ENCODE measurements around the gene METTL4. TPM values are rescaled to one million over a fixed set of nuclear protein-coding genes. Genes with fewer than 3 reads are reported as not detected.

Gene METTL4
- total RNA-seq, 1 experiment from 2014 or later = 20.3 TPM

- Mint-ChIP-seq H3K4me3 (ENCODE audit: low read depth, unreplicated experiment) (no peak overlapping the region), H3K4me1 (ENCODE audit: low read depth, unreplicated experiment) (no peaks in the 10 kb centered on the region), H3K27me3 (ENCODE audit: unreplicated experiment) (no peaks in the 10 kb centered on the region), H3K9me3 (ENCODE audit: low read depth, unreplicated experiment) (no peaks in the 10 kb centered on the region), H3K27ac (ENCODE audit: unreplicated experiment) (no peak overlapping the region), H3K36me3 (ENCODE audit: insufficient read depth, unreplicated experiment) (peaks cover 45% of the 10 kb centered on the region)
- intact Hi-C loops (cut with micrococcal nuclease; ENCODE audit: unreplicated experiment) = no loop called here
- no peak for TF ChIP-seq CTCF (IDR thresholded peaks at IDR 0.05; ENCODE audit: unreplicated experiment)
- DNase-seq = no peak
- CTCF ChIA-PET = no interaction called here
- BruUV-seq (replicated peaks) = no TSS peak
Measured at GRCh38 chr18:2612996-2613395, 41.7 kb upstream of the METTL4 start.

- Mint-ChIP-seq H3K4me1 (ENCODE audit: low read depth, unreplicated experiment) (no peaks in the 10 kb centered on the region), H3K27ac (ENCODE audit: unreplicated experiment) (no peak overlapping the region), H3K27me3 (ENCODE audit: unreplicated experiment) (no peaks in the 10 kb centered on the region), H3K4me3 (ENCODE audit: low read depth, unreplicated experiment) (no peak overlapping the region), H3K9me3 (ENCODE audit: low read depth, unreplicated experiment) (no peaks in the 10 kb centered on the region), H3K36me3 (ENCODE audit: insufficient read depth, unreplicated experiment) (peaks cover 29% of the 10 kb centered on the region)
- CTCF ChIA-PET = no interaction called here
- TF ChIP-seq CTCF (IDR thresholded peaks at IDR 0.05; ENCODE audit: unreplicated experiment) = no peak
- intact Hi-C loops (cut with micrococcal nuclease; ENCODE audit: unreplicated experiment) = no loop called here
- DNase-seq = no peak
- BruUV-seq (replicated peaks) = no TSS peak
Measured at GRCh38 chr18:2610549-2610948, 39.2 kb upstream of the METTL4 start.

- TF ChIP-seq CTCF (IDR thresholded peaks at IDR 0.05; ENCODE audit: unreplicated experiment) = no peak
- H3K4me1 Mint-ChIP-seq (ENCODE audit: low read depth, unreplicated experiment) = peaks cover 9% of the 10 kb centered on the region
- no peaks in the 10 kb centered on the region for H3K9me3 Mint-ChIP-seq (ENCODE audit: low read depth, unreplicated experiment)
- no TSS peak for BruUV-seq (replicated peaks)
- no peak overlapping the region for H3K27ac Mint-ChIP-seq (ENCODE audit: unreplicated experiment)
- intact Hi-C loops (cut with micrococcal nuclease; ENCODE audit: unreplicated experiment) = no loop called here
- DNase-seq = no peak
- CTCF ChIA-PET = no interaction called here
- H3K27me3 Mint-ChIP-seq (ENCODE audit: unreplicated experiment) = no peaks in the 10 kb centered on the region
- H3K4me3 Mint-ChIP-seq (ENCODE audit: low read depth, unreplicated experiment) = no peak overlapping the region
- peaks cover 27% of the 10 kb centered on the region for H3K36me3 Mint-ChIP-seq (ENCODE audit: insufficient read depth, unreplicated experiment)
Measured at GRCh38 chr18:2609604-2610003, 38.3 kb upstream of the METTL4 start.

GRCh38 chr18:2606335-2606734 lies 35.0 kb upstream of the METTL4 start:
- peaks cover 26% of the 10 kb centered on the region for H3K36me3 Mint-ChIP-seq (ENCODE audit: insufficient read depth, unreplicated experiment)
- no peak overlapping the region for H3K27ac Mint-ChIP-seq (ENCODE audit: unreplicated experiment)
- intact Hi-C loops (cut with micrococcal nuclease; ENCODE audit: unreplicated experiment) = no loop called here
- TF ChIP-seq CTCF (IDR thresholded peaks at IDR 0.05; ENCODE audit: unreplicated experiment) = no peak
- BruUV-seq (replicated peaks) = no TSS peak
- no peak for DNase-seq
- H3K4me3 Mint-ChIP-seq (ENCODE audit: low read depth, unreplicated experiment) = no peak overlapping the region
- H3K27me3 Mint-ChIP-seq (ENCODE audit: unreplicated experiment) = no peaks in the 10 kb centered on the region
- H3K9me3 Mint-ChIP-seq (ENCODE audit: low read depth, unreplicated experiment) = no peaks in the 10 kb centered on the region
- CTCF ChIA-PET = no interaction called here
- H3K4me1 Mint-ChIP-seq (ENCODE audit: low read depth, unreplicated experiment) = peaks cover 14% of the 10 kb centered on the region

- no peak overlapping the region for H3K4me3 Mint-ChIP-seq (ENCODE audit: low read depth, unreplicated experiment)
- TF ChIP-seq CTCF (IDR thresholded peaks at IDR 0.05; ENCODE audit: unreplicated experiment) = no peak
- H3K27me3 Mint-ChIP-seq (ENCODE audit: unreplicated experiment) = no peaks in the 10 kb centered on the region
- peaks cover 22% of the 10 kb centered on the region for H3K36me3 Mint-ChIP-seq (ENCODE audit: insufficient read depth, unreplicated experiment)
- BruUV-seq (replicated peaks) = no TSS peak
- CTCF ChIA-PET = no interaction called here
- H3K9me3 Mint-ChIP-seq (ENCODE audit: low read depth, unreplicated experiment) = no peaks in the 10 kb centered on the region
- H3K4me1 Mint-ChIP-seq (ENCODE audit: low read depth, unreplicated experiment) = peaks cover 14% of the 10 kb centered on the region
- intact Hi-C loops (cut with micrococcal nuclease; ENCODE audit: unreplicated experiment) = no loop called here
- DNase-seq = no peak
- no peak overlapping the region for H3K27ac Mint-ChIP-seq (ENCODE audit: unreplicated experiment)
Measured at GRCh38 chr18:2602844-2603243, 31.5 kb upstream of the METTL4 start.
